Activated CD4-positive, CD25-positive, alpha-beta regulatory T cell treated with anti-CD3 and anti-CD28 coated beads, Interleukin-2, amount 50 U/mL, for 16 hours (primary cell): ENCODE data around the gene POU2F2.
A peak's percentile ranks its signal among the peaks of the same experiment; 100 is the strongest.

Experiments used
- DNase-seq: peaks from one replicate; pipeline ENCODE4 v3.0.0-alpha.2; 2020; ENCODE audit warnings: low read depth, low spot score

POU2F2 gene

GRCh38 chr19:42125536-42125935 is 6.7 kb downstream of the POU2F2 start:
- DNase-seq = no peak

GRCh38 chr19:42124386-42124901 is 7.8 kb downstream of the POU2F2 start:
- DNase-seq = no peak

GRCh38 chr19:42123765-42124164 is 8.5 kb downstream of the POU2F2 start:
- DNase-seq = no peak

GRCh38 chr19:42122691-42123607 is 9.3 kb downstream of the POU2F2 start:
- DNase-seq = peak; percentile 34

DNA sequence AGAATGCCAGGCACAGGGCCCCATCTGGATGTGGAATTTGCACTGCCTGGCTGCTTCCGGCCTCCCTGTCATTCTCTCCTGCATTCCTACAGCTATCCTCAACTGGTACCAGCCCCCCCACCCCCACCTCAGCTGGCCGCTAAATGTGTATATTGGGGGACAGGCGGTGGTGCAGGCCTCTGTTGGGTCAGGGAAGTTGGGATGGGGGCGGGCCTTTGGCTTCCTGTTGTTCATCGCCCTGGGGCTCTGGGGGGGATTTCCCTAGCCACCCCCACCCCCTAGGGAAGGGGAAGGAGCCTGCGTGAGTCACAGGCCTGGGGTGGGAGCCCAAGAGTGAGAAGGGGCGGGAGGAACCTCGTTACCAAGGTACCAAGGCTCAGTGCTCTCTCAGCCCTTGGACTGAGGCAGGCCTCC is 10.6 kb downstream of the POU2F2 start:
- peak; percentile 66 for DNase-seq

DNA sequence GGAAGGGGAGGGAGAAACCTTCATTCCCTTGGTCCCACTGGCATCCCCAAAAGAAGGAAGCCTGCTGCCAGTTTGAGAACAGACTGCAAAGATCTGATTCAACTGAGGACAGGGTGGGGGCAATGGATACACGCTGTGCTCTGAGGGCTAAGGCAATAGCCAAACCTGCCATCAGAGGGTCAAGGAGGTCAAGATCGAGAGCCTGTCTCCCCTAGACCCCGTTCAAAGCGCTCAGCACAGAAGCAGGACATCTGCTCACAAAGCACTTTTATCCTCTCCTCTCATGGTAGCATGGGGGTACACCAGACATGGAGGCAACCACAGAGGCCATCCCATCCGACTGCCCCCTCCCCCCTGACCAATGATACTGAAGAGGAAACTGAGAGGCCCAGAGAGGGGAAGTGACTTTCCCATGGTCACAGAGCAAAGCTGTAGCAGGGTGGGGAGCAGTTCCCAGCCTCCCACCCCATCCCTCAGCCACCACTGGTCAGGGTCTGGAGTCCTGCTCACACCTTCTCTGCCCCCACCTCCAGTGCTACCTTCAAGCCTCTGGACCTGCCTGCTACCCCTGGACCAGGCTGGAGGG is 11.1 kb downstream of the POU2F2 start:
- no peak for DNase-seq

DNA sequence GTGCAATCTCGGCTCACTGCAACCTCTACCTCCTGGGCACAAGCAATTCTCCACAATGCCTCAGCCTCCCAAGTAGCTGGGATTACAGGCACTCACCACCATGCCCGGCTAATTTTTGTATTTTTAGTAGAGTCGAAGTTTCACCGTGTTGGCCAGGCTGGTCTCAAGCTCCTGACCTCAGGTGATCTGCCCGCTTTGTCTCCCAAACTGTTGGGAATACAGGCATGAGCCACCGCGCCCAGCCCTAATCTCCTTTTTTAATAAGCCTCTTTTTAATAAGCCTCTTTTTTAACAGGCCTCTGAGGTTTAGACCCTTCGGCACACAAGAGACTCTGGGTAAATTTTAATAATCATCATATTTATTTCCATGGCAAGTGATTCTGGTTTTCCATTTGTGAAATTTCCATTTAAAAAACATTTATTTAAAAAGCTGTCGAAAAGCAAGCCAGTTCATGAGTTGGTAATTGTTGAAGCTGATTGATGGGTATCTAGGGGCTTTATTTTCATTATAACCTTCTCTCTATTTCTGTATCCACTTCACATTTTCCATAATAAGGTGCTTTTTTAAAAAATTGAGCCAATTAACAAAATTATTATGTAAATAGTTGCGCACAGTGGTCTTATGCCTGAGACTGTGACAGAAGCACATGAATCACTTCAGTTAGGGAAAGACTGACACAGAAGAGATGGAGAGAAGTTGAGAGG is 11.8 kb downstream of the POU2F2 start:
- no peak for DNase-seq

GRCh38 chr19:42117076-42117475 is 15.2 kb downstream of the POU2F2 start:
- no peak for DNase-seq

DNA sequence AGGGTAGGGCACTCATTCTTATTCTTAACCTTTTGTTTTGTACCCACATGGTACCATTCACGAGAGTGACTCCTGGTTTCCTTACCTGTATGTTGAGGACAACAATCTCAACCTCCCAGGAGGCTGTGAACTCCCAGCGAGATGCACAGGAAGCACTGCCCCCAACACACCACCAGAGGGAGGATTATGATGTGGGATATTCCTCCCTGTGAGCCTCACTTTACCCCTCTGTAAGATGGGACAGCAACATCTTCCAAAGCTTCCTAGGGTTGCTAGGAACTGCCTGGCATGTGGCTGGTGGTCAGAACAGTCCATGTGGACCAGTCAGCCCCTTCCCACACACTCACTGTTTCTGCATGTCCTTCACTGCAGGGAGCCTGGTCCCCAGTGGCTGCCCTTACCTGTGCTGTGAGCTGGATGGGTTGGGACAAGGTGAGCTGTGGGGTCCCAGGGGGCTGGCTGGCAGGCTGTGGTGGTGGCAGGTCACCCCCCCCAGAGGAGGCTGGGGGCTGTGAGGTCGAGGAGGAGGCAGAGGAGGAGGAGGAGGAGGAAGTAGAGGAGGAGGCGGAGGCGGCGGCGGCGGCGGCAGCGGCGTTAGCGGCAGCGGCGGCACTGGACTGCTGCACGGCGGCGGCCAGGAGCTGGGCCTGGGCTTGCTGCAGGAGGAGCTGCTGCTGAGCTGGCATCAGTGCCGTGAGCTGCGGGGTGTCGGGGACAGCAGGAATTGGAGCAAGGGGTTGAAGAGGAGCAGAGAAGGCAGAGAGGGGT is 15.8 kb downstream of the POU2F2 start:
- no peak for DNase-seq

- no peak for DNase-seq
Measured at GRCh38 chr19:42115705-42116104, 16.5 kb downstream of the POU2F2 start.

GRCh38 chr19:42115219-42115618 is 17.0 kb downstream of the POU2F2 start:
- DNase-seq = no peak

- no peak for DNase-seq
Measured at GRCh38 chr19:42114412-42114811, 17.8 kb downstream of the POU2F2 start.

DNA sequence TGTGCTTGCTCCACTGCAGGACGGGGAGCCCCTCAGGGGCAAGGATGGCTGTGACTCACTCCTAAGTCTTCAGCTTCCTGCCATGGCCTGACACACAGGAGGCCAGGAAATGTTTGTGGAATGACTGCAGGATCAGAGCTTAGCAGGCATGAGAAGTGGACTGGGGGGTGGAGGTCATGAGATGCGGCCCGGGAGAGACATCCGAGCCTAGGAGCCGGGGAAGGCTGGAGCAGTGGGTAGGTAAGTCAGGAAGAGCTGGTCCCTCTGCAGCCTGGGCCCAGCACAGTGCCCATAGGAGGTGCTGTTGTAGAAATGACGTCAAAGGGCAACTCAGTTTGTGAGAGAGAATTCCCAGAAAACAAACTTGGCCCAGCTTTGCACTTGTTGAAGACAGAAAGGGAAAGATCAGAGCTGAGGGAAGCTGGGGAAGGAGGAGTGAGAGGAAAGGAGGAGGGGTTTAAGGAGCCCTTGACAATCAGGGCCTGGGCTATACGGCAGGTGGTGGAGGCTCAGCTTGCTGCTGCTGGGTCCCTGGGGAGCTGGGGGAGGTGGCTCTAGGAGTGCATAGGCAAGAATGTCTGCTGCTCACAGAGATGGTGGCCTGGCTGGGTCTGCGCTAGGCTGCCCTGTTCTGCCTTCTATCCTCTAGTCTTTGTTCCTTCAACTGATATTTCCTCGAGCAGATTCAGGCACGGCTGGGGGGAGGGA is 18.5 kb downstream of the POU2F2 start:
- DNase-seq = no peak

DNA sequence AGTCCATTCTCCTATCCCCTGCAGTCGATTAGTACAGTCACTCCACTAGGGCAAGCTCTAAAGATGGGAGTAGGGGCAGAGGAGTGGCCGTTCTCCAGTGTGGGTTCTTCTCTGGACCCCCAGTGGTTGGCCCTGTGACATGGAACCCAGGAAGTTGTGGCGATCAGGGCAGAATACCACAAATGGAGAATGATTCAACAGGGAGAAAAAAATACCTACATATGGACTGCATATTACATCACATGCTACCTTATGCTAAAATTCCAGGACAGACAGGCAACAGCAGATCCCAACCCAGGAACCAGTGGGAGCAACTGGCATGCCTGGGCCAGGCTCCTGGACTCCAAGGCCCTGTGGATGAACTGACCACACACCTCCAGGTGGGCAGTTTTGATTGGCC is 20.4 kb downstream of the POU2F2 start:
- DNase-seq = no peak

- DNase-seq = no peak
Measured at GRCh38 chr19:42111384-42111783, 20.9 kb downstream of the POU2F2 start.

DNA sequence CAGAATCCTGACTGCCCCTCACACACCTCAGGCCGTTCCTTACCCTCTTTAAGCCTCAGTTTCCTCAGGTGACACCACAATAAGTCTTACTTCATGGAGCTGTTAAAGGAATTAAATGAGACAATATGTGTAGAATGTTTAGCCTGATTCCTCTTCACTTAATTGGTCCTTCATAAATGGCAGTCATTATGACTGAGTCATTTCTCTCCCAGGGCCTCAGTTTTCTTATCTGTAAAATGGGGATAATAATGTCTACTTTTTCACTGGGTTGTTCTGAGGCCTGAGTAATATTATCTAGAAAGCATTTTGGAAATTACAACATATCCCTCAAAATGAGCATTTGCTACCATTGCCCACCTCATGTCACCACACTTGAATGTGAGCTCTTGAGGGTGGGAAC is 21.6 kb downstream of the POU2F2 start:
- no peak for DNase-seq

DNA sequence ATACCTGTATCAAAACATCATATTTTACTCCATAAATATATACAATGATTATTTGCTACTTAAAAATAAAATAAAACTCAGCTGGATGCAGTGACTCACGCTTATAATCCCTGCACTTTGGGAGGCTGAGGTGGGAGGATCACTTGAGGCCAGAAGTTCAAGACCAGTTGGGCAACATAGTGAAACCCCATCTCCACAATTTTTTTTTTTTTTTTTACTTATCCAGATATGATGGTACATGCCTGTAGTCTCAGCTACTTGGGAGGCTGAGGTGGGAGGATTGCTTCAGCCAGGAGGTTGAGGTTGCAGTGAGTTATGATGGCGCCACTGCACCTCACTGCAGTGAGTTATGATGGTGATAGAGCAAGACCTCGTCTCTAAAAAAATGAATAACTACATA is 22.4 kb downstream of the POU2F2 start:
- no peak for DNase-seq

GRCh38 chr19:42108527-42109389 is 23.5 kb downstream of the POU2F2 start:
- peak; percentile 76 for DNase-seq

DNA sequence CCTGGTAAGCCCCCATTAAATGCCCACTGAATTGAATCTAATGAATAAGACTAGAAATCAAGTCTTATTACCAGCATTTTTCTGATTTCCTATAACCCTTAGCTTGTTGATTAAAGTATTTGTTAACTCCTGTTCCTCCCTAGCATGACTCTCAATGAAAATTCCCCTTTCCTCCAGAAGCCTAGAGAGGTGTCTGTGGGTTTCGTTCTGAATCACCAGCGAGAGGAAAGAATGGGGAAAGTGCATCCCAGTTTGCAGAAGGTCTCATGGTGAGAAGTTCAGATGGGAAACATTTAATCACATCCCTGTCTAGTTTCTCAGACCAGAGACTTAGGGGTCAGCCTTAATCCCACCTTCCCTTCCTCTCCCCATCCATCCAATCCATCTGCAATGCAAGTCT is 26.9 kb downstream of the POU2F2 start:
- DNase-seq = no peak

- no peak for DNase-seq
Measured at GRCh38 chr19:42102877-42103276, 29.4 kb downstream of the POU2F2 start.
